HK-2 (cell line): Measurements from ENCODE around the gene GMDS.

Source experiments
- DNase-seq: peaks from one replicate; pipeline ENCODE4 v3.0.0-alpha.2; 2018; ENCODE audit not compliant: unreplicated experiment

GMDS gene

GRCh38 chr6:1739220-1739619, 506.2 kb downstream of the GMDS start:
- no peak for DNase-seq

- DNase-seq, result no peak
These were observed 506.8 kb downstream of the GMDS start for GRCh38 chr6:1738558-1739081.

- DNase-seq, result no peak
These were observed 507.7 kb downstream of the GMDS start for GRCh38 chr6:1737463-1738311.

GRCh38 chr6:1736346-1737105, 508.9 kb downstream of the GMDS start:
- DNase-seq, result no peak

GRCh38 chr6:1735239-1735803, 510.1 kb downstream of the GMDS start:
- DNase-seq, result no peak

GRCh38 chr6:1730882-1731281, 514.5 kb downstream of the GMDS start:
- no peak for DNase-seq

GRCh38 chr6:1729750-1730140, 515.7 kb downstream of the GMDS start:
- no peak for DNase-seq

GRCh38 chr6:1729133-1729749, 516.2 kb downstream of the GMDS start:
- no peak for DNase-seq

GRCh38 chr6:1726341-1726768, 519.0 kb downstream of the GMDS start:
- DNase-seq, result no peak

- no peak for DNase-seq
These were observed 520.8 kb downstream of the GMDS start for GRCh38 chr6:1724616-1725015.

GRCh38 chr6:1724124-1724523, 521.3 kb downstream of the GMDS start:
- no peak for DNase-seq

- no peak for DNase-seq
These were observed 522.6 kb downstream of the GMDS start for GRCh38 chr6:1722801-1723200.

- no peak for DNase-seq
These were observed 524.6 kb downstream of the GMDS start for GRCh38 chr6:1720620-1721322.

- DNase-seq, result no peak
These were observed 525.5 kb downstream of the GMDS start for GRCh38 chr6:1719922-1720321.

- no peak for DNase-seq
These were observed 528.5 kb downstream of the GMDS start for GRCh38 chr6:1716868-1717267.

GRCh38 chr6:1716396-1716795, 529.0 kb downstream of the GMDS start:
- DNase-seq, result no peak

- DNase-seq, result no peak
These were observed 530.1 kb downstream of the GMDS start for GRCh38 chr6:1715336-1715735.

- no peak for DNase-seq
These were observed 530.8 kb downstream of the GMDS start for GRCh38 chr6:1714654-1715053.

GRCh38 chr6:1713016-1713600, 532.3 kb downstream of the GMDS start:
- DNase-seq, result no peak

GRCh38 chr6:1712451-1712850, 533.0 kb downstream of the GMDS start:
- DNase-seq, result no peak

GRCh38 chr6:1711136-1711535, 534.3 kb downstream of the GMDS start:
- DNase-seq, result no peak
